ENCODE results near the gene RNF144A. TPM values are rescaled to one million over a fixed set of nuclear protein-coding genes. Genes with fewer than 3 reads are reported as not detected.

Gene RNF144A
- total RNA-seq, 1 experiment from 2014 or later, result 13.0 TPM

GRCh38 chr2:6965071-6965795, 48.0 kb downstream of the RNF144A start (continued):
- TF ChIP-seq EZH2 (IDR thresholded peaks at IDR 0.05), result no peak
- no peak for TF ChIP-seq ATF3 (IDR thresholded peaks at IDR 0.05)
- TF ChIP-seq ZFX (IDR thresholded peaks at IDR 0.05), result no peak

- Histone ChIP-seq H3K79me2 (ENCODE audit: insufficient read depth, low read length) (no peaks in the 10 kb centered on the region), H3K27ac (ENCODE audit: low read depth, low read length) (no peak overlapping the region), H3K4me3 (replicated peaks in 1 of 2; ENCODE audit: low read depth in 1 of 2, low read length in 2 of 2) (no peak overlapping the region), H3K9me3 (ENCODE audit: control insufficient read depth in 1 of 2, insufficient read depth in 1 of 2, low read depth in 1 of 2, low read length in 2 of 2) (no peaks in the 10 kb centered on the region), H3K4me2 (ENCODE audit: low read length) (no peak overlapping the region), H2AFZ (ENCODE audit: low read depth, low read length, poor library complexity, severe bottlenecking) (no peak overlapping the region), H3K9me2 (ENCODE audit: insufficient read depth) (no peaks in the 10 kb centered on the region), H4K20me1 (ENCODE audit: insufficient read depth) (no peaks in the 10 kb centered on the region), H3K36me3 (ENCODE audit: control insufficient read depth in 1 of 2, insufficient read depth in 2 of 2, low read length in 2 of 2) (no peaks in the 10 kb centered on the region), H3K4me1 (ENCODE audit: control insufficient read depth in 1 of 2, insufficient read depth in 2 of 2, low read length in 2 of 2) (peaks cover 0 to under 1% of the 10 kb centered on the region in 2 experiments; a peak in 1 of 4 replicates), H3K9ac (ENCODE audit: low read length) (no peak overlapping the region), H3K27me3 (ENCODE audit: insufficient read depth, low read length) (no peaks in the 10 kb centered on the region)
- ATAC-seq, result no peak
- TF ChIP-seq CBX3 (IDR thresholded peaks at IDR 0.05; ENCODE audit: low read depth) (no peak), JUND (IDR thresholded peaks at IDR 0.05) (no peak), ATF3 (IDR thresholded peaks at IDR 0.05) (no peak), ZFX (IDR thresholded peaks at IDR 0.05) (no peak), CTCF (IDR thresholded peaks at IDR 0.05 in 2 of 3, conservative IDR thresholded peaks at IDR 0.05 in 1 of 3; ENCODE audit: borderline replicate concordance in 1 of 3, insufficient read depth in 1 of 3, low read depth in 2 of 3, low read length in 2 of 3) (no peak)
- intact Hi-C loops (cut with micrococcal nuclease), result no loop called here
- ChIA-PET POLR2A (no interaction called here), RAD21 (ENCODE audit: low non-redundant PET in 1 of 2, low total read pairs in 2 of 2, uncharacterized antibody in 2 of 2, unreplicated experiment in 2 of 2) (no interaction called here), CTCF (no interaction called here)
- no peak for DNase-seq (ENCODE audit: low read depth, low spot score)
- BruUV-seq (replicated peaks), result no TSS peak
Measured at GRCh38 chr2:6966446-6966940, 49.3 kb downstream of the RNF144A start.

Measured in HCT116 (cell line).